Body of pancreas (tissue), 4 donors: ENCODE data around the gene MRPL4.

ENCODE experiments used
- POLR2A ChIP-seq, 3 donors: fragments of 450-650 bp; IDR thresholded peaks; one replicate each; pipeline ENCODE4 v1.6.1; 2016; ENCODE audit warnings: antibody characterized with exemption in 3 of 3, mild to moderate bottlenecking in 2 of 3
- TF ChIP-seq, protein P1 (sequence below), 7 experiments: fragments of 450-650 bp in 4 of 7; fragments of 200-600 bp in 3 of 7; sonication (generic) in 3 of 7; IDR thresholded peaks; one replicate each; pipeline ENCODE4 v1.5.1; 2016 to 2019; ENCODE audit warnings: antibody characterized with exemption in 7 of 7

- TF ChIP-seq, protein P1, sequence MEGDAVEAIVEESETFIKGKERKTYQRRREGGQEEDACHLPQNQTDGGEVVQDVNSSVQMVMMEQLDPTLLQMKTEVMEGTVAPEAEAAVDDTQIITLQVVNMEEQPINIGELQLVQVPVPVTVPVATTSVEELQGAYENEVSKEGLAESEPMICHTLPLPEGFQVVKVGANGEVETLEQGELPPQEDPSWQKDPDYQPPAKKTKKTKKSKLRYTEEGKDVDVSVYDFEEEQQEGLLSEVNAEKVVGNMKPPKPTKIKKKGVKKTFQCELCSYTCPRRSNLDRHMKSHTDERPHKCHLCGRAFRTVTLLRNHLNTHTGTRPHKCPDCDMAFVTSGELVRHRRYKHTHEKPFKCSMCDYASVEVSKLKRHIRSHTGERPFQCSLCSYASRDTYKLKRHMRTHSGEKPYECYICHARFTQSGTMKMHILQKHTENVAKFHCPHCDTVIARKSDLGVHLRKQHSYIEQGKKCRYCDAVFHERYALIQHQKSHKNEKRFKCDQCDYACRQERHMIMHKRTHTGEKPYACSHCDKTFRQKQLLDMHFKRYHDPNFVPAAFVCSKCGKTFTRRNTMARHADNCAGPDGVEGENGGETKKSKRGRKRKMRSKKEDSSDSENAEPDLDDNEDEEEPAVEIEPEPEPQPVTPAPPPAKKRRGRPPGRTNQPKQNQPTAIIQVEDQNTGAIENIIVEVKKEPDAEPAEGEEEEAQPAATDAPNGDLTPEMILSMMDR (IDR thresholded peaks at IDR 0.05) = no peak
- no peak for TF ChIP-seq POLR2A (IDR thresholded peaks at IDR 0.05)
Measured at GRCh38 chr19:10289167-10289835, 37.3 kb downstream of the MRPL4 start.
